ENCODE data around the gene AGBL3.
"Not testable (repeated sequence)": the region's sequence is repeated elsewhere in the genome, so short reads cannot be mapped to it uniquely, and the experiment has no call there.

Gene AGBL3

DNA sequence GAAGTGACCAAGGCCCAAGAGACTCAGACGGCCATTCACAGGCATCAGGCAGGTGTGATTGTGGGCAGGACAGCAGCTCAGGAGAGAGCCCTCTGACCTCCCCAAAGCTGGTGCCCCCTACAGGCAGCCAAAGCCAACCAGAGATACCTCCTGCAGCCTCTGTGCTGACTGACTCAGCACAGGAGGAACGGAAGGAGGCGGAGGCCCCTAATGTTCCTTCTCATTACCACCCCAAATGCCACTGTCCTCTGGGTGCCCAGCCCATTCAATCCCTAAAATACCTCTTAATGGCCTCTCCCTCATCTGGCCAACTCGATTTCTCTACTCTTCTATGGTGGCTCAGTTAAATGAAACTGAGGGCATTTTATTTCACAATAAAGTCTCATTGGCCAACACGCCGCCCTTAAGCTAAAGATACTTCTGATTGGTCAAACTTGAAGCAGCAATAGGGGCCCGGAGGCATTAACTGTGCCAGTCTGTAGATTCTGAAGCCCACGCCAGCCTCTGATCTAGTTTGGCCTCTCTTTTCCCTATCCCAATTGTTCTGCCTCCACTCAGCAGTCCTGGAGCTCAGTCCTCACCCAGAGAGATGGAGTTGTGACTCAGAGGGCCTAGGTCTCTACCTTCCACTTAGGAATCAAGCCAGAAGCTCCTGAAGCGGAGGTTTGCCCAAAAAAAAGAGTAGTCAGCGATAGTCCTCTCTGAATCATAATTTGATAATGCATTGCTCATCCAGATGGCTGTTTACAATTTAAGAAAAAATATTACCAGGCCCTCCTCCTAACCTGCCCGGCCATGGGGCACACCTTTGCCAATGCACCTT lies 183.0 kb downstream of the AGBL3 start:
- DNase-seq, result no peak

DNA sequence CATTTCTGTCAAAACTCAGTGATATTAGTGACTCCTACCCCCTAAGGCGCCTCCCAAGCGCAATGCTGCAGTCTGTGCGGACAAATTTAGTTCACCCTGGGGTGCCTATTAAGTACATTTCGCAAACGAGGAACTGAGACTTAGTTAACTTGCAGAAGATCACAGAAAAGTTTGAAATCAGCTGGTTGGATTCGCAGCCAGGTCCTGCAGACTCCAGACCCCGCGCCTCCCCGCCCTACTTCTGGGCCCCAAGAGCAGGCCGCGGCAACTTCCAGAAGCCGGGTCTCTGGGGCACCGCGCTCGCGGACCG lies 183.6 kb downstream of the AGBL3 start:
- no peak for DNase-seq

DNA sequence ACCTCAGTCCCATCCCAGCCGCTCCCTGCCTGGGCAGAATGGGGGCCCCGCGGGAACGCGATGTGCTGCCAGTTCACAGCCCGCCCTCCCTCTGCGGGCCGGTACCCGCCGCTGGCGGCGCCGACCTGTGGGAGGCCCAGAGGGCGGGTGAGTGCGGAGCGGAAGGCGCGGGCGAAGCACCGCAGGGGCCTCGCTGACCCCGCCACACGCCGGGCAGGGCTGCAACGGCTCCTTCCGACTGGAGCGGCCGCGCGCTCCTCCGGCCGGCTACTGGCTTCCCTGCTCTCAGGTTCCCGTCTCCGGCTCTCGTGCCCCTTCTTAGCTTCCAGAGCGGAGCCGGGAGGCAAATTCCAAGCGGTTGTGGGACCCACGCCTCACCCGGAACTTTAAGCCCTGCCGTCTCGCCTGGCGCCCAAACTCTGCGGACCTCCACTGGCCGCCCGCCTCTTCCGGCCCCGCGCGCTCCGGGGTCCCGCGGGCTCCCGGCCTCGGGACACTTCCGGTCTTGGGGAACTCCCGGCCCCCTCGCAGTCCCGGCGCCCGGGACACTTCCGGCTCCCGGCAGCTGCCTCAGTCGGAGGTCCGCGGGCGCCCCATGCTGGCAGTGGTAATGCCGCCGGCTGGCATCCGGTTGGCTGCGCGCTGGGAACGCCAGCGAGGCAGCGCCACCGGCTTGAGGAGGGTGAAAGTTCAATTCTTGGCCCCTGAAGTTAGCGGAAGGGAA lies 184.1 kb downstream of the AGBL3 start, which contains the start of gene CYREN:
Gene CYREN, minus strand, starts transcription at position 434 of the 724 bp plus-strand sequence. CDS start 1,785 bp downstream, outside the sequence.
- peak; percentile 95 for DNase-seq

DNA sequence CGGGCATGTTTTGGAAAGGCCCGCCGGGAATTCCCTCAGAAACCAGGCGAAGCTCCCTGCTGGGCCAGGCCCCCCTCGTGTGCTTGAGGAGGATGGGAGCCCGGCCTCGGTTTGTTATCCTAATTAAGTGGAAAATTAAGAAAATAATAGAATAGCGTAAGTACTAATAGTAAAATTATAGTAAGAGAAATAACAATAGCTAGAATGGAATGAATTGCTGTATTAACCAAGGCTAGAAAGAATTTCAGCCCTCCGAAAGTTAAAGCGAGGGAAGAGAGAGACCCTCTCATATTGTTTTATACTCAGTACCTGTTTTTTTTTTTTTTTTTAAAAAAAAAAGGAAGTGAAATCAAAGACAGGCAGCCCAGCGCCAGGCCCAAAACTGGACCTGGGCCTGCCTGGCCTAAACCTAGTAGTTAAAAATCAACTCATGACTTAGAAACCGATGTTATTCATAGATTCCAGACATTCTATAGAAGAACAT lies 184.7 kb downstream of the AGBL3 start:
- not testable (repeated sequence) for DNase-seq

DNA sequence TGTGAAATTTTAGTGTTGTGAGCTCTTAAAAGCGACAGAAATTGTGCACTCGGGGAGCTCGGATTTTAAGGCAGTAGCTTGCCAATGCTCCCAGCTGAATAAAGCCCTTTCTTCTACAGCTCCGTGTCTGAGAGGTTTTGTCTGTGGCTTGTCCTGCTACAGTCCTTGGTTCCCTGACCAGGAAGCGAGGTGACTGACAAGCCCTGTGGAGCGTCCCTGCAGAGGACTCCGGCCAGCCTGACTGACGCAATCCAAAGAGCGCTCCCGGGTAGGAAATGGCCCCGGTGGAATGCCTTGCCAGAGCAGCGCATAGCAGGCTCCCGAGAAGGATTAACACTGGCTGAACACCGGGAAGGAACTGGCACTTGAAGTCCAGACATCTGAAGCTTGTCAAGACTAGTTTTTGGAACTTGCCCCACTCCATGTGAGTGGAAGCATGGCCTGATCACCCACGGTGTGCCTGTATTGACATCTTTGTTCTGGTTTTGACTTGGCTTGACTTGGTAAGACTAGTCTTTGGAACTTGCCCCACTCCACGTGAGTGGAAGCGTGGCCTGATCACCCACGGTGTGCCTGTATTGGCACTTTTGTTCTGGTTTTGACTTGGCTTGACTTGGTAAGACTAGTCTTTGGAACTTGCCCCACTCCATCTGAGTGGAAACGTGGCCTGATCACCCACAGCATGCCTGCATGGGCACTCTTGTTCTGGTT lies 185.4 kb downstream of the AGBL3 start:
- DNase-seq, result not testable (repeated sequence)

DNA sequence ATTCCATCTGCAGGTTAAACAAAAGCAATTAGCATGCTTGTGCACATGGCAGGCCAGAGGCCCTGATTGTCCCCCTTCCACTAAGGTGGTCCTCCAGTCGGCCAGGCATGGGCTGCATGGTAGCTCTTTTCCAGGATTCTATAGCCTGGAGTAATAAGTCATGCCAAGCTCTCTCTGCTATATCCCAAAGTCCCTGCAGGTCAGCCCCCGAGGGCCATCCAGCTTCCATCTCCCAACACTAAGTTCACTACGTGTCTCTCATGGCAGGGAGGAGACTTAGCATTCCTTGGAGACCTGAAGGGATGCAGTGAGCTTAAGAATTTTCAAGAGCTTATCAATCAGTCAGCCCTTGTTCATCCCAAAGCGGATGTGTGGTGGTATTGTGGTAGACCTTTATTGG lies 187.6 kb downstream of the AGBL3 start:
- not testable (repeated sequence) for DNase-seq

DNA sequence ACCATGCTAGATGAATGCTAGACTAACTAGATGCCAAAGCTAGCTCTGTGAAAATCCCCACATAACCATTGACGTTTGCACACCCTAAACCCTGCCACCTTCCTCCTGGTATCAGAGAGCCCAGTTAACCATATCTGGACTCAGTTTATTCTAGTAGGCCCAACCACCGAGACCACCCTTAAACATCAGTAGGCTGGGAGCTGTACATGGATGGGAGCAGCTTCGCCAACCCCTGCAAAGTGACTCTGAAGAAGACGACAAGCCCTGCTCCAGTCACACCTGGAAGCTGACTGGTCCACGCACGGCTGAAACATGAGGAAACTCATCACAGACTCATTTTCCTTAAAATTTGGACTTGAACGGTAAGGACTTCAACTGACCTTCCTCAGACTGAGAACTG lies 188.6 kb downstream of the AGBL3 start:
- no peak for DNase-seq

DNA sequence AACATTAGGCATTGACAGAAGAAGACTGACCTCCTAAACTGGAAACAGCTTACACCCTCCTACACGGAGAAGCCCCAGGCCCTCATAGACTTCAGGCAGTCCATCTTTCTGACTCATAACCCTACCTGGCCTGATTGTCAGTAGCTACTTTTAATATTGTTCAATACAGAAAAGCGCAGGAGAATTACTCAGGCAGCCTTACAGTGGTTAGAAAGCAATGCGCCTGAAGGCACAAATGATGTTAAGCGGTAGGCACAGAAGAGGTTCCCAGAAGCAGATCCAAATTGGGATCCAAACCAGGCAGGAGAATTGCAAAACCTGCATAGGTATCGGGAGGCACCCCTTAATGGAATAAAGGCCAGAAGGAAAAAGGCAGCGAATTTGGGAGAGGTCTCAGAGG lies 189.6 kb downstream of the AGBL3 start:
- no peak for DNase-seq

DNA sequence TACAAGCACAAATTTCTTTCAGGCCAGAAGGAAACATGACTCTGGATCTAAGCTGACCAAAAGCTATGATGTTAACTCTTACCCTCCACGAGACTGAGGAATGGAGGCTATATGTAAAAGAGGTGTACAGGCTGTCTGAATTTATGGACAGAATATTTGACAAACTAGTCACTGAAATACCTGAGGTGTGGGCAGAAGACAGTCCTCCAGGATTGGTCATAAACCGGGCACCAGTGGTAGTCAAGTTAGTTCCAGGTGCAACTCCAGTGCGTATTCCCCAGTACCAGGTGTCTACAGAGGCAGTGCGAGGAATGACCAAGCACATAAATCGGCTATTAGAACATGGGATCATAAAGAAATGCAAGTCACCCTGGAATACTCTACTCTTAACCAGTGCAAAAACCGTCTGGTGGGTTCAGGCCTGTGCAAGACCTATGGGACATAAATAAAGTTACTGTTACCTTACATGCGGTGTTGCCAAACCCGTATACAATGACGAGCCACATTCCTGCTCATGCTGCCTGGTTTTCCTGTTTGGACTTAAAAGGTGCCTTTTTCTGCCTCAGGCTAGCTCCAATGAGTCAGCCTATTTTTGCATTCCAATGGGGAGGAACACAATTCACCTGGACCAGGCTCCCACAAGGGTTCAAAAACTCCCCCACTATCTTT lies 190.9 kb downstream of the AGBL3 start:
- DNase-seq, result no peak

DNA sequence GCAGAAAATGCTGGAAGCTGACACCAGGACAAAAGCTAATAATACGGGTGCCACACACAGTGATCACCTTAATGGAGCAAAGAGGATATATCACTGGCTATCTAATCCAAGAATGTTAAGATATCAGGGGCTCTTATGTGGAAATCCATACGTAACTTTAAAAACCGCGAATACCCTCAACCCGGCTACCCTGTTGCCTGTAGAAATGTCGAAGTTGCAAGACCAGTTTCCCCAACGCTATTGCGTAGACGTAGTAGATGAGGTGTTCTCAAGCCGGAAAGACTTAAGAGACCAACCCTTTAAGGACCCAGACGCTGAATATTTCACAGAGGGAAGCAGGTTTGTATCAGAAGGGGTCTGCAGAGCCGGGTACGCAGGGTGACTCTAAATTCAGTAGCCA lies 192.1 kb downstream of the AGBL3 start:
- DNase-seq, result no peak

DNA sequence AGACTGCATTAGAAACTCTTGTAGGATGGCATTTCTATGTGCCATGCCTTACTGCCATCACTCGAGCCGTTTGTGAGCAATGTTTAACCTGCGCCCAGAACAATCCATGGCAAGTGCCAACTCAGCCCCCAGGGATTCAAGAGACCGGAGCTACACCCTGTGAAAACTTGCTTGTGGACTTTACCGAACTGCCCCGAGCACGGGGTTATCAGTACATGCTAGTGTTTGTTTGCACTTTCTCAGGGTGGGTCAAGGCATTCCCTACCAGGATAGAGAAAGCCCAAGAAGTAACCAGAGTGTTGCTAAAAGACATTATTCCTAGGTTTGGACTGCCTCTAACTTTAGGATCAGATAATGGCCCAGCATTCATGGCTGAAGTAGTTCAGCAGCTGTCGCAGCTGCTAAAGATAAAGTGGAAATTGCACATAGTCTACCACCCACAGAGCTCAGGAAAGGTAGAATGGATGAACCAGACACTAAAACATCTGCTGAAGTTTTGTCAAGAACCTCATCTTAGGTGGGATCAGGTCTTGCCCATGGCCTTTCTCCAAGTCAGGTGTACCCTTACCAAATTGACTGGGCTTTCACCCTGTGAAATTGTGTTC lies 193.1 kb downstream of the AGBL3 start:
- DNase-seq, result no peak

DNA sequence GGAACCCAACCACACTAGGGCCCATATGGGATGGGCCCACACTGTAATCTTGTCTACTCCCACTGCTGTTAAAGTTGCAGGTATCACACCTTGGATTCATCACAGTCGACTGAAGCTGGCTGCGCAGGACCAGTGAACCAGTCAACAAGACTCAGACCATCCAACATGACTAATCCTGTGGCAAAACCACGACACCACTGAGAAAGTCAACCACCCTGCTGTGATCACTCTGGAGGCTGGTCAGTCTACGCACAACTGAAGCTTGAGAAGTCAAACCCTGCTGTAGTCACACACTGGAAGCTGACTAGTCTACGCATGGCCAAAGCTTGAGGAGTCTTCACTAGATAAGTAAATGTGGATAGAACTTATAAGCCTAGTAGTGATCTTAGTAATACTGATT lies 193.8 kb downstream of the AGBL3 start:
- no peak for DNase-seq

DNA sequence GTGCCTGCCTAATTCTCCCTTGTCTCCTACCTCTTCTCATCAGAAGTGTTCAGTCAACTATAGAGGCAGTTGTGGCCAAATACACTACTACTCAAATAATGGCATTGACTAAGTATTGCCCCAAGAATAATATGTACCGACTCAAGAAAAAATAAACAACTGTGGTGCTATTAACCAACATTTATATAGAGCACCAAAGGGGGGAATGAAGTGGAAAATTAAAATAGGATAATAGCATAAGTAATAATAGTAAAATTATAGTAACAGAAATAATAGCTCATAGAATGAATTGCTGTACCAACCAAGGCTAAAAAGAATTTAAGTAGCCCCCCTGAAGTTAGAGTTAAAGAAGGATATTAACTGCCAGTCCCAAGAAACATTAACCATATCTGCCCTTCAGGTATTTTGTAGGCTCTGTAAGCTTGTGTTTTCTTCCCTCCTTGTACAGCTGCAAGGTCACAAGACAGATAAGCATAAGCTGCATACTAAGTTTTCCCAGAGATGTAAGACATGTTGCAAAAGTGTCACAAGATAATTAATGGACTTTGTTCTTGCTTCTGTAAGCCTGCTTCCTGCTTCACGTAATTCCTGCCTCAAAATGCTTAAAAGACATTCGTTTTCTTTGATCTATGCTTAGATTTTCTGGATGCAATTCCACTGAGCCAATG lies 195.1 kb downstream of the AGBL3 start:
- no peak for DNase-seq

DNA sequence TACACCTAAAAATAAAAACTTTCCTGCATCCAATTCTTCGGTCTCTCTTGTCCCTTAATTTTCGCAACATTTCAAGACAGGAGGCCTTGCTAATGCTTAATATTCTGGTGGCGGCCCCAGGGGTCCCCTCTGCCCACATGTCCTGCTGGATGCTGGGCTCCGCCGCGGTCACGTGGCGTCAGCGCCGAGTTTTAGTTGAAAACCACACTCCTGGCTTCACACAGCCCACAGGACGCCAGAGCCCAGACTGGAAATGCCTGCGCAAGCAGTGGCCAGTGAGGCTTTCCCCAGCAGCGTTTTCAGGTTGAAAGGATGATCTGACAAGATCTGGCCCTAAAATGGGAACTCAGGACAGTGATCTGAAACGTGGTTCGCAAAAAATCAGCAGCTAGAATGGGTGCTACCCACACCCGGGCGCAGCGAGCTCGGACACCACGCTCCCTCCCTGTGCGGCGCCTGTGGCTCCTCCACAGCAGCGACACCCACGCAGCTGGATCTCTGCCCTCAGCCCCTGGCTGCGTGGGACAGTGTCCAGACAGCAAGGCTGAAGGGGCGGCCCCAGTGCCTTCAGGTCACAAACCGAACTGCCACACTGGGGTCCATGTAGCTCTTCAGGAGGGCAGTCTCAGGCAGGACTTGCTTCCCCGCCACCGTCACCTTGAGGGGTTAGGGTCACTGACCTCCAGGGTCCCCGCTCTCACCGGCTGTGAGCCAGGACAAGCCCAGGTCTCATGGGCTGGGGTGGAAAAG lies 195.8 kb downstream of the AGBL3 start:
- no peak for DNase-seq

DNA sequence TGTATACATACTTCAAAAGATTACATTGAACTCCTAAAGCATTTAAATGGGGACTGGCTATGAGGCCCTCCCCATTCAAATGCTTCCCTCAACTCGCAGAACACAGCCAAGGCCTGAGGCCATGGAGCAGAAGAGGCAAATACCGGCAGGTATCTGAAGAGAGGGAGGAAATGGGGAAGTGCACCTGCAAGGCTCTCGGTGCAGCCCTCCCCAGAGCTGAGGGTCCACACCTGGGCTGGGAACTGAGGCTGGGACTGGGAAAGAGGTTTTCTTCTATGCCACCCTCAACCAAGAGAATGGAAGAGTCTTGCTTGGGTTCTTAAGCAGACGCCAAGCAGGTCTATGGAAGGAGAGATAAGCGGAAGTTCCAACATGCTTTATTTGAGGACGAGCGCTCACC lies 197.2 kb downstream of the AGBL3 start:
- DNase-seq, result no peak

DNA sequence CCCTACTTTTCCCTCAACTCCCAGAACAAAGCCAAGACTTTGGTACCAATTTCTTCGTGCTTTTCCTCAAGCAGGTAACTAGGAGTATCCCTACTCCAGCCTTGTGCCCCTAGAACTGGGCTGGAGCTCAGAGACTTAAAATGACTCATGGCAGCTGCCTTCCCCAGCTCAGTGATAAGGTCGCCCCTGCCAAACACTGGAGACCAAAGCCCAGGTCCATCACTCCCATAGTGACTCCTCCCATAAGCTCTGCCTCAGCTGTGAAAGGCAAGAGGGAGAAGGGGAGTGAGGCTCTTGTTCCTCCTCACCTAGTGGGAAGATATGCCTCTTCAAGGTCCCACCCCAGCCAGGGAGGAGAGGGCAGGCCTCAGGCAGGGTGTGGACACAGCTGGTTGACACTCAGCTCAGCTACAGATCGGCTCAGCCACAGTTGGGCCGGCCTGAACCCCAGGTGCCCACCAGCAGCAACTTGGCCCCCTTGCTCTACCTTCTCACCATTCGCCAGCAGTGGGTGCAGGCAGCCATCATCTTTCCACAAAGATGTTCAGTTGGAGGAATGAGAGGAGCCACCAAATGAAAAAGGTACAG lies 198.0 kb downstream of the AGBL3 start:
- no peak for DNase-seq

Measured in NCI-H345 (cell line).